GM12801 (cell line): ENCODE results near the gene RAD23B.

ENCODE experiments used
- CTCF ChIP-seq: IDR thresholded peaks from one replicate; pipeline ENCODE4 v1.5.1; 2011; ENCODE audit warnings: control low read depth; ENCODE audit not compliant: insufficient read length; ENCODE audit errors: extremely low read depth

The RAD23B gene

GRCh38 chr9:107355394-107355793 lies 72.3 kb downstream of the RAD23B start:
- TF ChIP-seq CTCF = no peak

GRCh38 chr9:107358986-107359385 lies 75.9 kb downstream of the RAD23B start:
- TF ChIP-seq CTCF = no peak

GRCh38 chr9:107360098-107360497 lies 77.0 kb downstream of the RAD23B start:
- TF ChIP-seq CTCF = no peak

- TF ChIP-seq CTCF = no peak
Measured at GRCh38 chr9:107361816-107362215, 78.7 kb downstream of the RAD23B start.

GRCh38 chr9:107363516-107364152 lies 80.6 kb downstream of the RAD23B start:
- TF ChIP-seq CTCF = no peak

GRCh38 chr9:107367727-107368502 lies 84.8 kb downstream of the RAD23B start:
- no peak for TF ChIP-seq CTCF

GRCh38 chr9:107368696-107369095 lies 85.6 kb downstream of the RAD23B start:
- no peak for TF ChIP-seq CTCF
